ENCODE results near the gene HMCN2.
"Not testable (repeated sequence)": the region's sequence is repeated elsewhere in the genome, so short reads cannot be mapped to it uniquely, and the experiment has no call there.

The HMCN2 gene

GRCh38 chr9:130333712-130334062 is 68.1 kb downstream of the HMCN2 start:
- DNase-seq, result no peak

- no peak for DNase-seq
Observed at GRCh38 chr9:130334915-130335314, 69.4 kb downstream of the HMCN2 start.

DNA sequence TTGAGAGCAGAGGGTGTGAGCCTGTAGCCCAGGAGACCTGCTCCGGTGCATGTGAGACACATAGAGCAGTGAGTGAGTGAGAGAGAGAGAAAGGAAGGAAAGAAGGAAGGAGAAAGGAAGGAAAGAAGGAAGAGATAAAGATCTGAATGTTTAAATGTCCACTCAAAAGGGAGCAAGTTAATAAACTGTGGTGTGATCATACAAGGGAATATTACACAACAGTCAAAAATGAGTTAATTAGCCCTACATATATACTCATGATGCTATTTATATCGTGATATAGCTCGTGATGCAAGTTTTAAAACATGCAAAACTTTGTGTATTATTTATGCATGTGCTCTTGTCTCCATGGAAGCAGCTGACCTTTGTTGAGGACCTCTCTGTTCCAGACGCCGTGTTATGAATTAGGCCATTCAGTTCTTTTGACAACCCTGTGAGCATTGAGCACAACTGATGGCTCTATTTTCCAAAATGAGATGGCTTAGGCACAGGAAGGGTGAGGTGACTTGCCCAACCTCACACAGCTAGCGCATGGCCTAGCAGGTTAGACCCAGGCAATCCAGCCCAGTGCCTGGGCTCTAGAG is 70.6 kb downstream of the HMCN2 start:
- no peak for DNase-seq

- DNase-seq, result no peak
Observed at GRCh38 chr9:130336885-130337284, 71.3 kb downstream of the HMCN2 start.

- DNase-seq, result no peak
Observed at GRCh38 chr9:130337318-130337717, 71.8 kb downstream of the HMCN2 start.

DNA sequence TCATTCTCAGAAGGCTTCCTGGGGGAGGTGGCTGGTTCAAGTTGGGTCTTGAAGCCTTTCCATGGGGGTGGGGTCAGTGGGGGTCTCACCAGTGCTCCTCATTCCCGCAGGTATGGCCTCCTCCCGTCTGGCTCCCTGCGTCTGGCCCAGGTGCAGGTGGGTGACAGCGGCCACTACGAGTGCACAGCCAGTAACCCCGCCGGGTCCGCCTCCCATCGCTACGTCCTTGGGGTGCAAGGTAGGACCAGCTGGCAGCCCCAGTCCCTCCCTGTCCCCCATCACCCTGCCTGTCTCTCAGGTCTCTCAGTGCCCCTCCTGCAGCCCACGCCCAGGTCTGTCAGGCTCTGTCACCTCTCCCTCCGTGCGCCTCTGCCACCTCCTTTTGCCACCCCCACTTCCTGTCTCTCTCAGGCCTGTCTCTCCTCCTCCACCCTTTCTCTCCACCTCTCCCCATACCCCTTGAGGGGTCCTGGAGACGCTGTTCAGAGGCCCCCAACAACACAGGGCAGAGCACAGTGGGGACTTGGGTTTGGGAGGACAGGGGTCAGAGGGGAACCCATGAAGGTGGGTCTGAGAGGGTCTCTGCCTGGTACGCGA is 72.3 kb downstream of the HMCN2 start:
- DNase-seq, result no peak

- DNase-seq, result not testable (repeated sequence)
Observed at GRCh38 chr9:130338891-130339290, 73.3 kb downstream of the HMCN2 start.

DNA sequence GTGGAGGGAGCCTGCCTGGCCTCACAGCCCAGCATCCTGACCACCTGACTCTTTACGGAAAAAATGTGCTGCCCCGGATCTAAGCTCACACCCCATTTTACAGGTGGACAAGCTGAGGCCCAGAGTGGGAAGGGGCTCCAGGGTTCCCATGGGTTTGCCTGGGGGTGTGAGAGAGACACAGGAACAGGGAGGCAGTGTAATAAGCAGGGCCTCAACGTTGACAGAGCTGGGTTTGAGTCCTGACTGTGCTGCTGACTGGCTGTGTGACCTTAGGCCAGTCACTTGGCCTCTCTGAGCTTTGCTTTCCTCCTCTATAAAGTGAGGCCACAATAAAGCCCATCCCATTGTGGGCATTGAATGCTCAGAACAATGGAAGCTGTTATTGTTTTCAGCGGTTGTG is 73.7 kb downstream of the HMCN2 start:
- no peak for DNase-seq

GRCh38 chr9:130340011-130340410 is 74.5 kb downstream of the HMCN2 start:
- no peak for DNase-seq

DNA sequence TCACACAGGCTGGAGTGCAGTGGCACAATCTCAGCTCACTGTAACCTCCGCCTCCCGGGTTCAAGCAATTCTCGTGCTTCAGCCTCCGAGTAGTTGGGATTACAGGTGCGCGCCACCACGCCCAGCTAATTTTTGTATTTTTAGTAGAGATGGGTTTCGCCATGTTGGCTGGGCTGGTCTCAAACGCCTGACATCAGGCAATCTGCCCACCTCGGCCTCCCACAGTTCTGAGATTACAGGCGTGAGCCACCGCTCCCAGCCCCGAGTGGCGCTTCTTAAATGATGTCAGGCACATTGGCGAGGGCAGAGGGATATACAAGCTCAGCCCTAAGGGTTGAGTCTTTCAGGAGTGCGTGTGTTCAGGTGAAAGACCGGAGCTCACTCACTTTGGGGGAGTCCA is 75.0 kb downstream of the HMCN2 start:
- not testable (repeated sequence) for DNase-seq

DNA sequence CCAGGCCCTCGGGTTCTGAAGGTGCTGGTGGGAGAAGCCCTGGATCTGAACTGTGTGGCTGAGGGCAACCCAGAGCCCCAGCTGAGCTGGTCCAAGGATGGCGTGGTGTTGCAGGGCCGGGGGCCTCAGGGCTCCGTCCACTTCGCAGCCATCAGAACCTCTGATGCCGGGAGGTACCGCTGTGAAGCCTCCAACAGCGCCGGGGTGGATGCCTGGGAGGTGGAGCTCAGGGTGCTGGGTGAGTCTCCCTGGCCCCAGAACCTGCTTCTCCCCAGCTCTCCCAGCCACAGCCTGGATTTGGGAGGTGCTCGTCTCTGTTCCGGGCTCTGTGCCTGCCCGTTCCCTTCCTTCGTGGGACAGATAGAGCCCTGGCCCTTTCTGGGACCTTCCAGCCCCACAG is 75.6 kb downstream of the HMCN2 start:
- no peak for DNase-seq

DNA sequence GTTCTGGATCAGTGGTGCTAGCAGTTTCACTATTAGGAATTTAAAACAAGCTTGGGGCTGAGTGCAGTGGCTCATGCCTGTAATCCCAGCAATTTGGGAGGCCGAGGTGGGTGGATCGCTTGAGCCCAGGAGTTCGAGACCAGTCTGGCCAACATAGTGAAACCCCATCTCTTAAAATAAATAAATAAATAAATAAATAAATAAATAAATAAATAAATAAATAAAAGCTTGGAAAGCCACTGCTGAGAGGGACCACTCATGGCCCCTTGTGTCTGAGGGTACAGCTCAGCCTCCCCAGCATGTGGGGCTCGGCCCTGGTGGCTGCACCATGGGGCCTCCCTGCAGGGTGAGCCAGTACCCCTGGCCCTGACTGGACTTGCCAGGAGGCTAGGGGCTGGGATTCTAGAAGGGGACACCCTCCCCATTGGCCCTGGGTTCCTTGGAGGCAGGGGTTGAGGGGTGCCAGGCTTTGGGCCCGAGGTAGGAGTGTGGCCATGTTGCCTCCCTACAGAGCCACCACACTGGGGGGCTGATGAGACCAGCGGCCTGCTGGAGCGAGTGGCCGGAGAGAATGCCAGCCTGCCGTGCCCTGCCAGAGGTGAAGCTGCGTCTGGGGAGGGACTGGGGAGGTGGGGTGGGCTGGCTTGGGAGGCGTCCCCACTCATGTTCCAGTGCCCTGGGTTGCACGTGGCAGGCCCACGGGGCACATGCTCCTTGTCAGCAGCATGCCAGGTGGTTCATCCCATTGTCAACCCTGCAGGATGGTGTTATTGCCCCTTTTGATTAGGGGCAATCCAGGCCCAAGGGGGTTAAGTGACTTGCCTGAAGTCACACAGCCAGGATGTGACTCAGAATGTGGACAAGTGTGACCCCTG is 76.5 kb downstream of the HMCN2 start:
- DNase-seq, result no peak

DNA sequence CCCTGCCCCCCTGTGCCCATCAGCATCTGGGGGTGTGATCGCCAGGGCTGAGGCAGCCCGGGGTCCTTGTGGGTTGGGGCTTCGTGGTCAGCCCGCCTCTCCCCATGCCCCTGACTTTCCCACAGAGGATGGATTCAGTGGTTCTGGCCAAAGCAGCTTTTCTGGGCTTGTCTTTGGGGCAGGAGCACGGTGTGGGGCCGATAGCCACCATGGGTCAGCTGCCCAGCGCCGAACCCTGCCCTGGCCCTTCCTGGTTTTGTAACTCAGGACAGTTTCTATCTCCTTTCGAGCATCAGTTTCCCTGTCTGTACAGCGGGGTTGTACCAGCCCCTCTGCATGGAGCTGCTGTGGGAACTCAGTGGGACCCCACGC is 77.1 kb downstream of the HMCN2 start:
- no peak for DNase-seq

DNA sequence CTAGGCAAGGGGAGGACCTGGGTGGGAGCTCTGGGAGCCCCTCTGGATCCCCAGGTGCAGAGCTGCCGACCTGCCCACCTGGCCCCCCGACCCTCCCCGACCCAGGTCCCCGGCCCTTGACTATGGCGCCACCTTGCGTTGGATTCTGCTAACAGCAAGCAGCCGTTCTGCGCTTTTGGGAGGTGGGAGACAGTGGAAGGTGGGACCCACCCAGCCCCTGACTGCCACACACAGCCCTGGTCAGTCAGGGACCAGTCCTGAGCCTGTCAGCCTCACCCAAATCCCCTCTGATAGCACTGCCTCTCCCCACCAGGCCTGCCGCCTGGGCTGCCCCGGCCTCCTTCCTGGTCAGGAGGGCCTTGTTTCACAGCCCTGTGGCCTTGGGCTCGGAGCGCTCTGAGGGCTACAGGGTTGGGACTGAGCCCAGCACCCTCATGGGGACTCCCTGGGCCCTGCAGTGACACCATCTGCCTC is 77.9 kb downstream of the HMCN2 start:
- DNase-seq, result peak; percentile 25

- DNase-seq, result no peak
Observed at GRCh38 chr9:130344366-130344765, 78.8 kb downstream of the HMCN2 start.

GRCh38 chr9:130345009-130345896 is 79.7 kb downstream of the HMCN2 start:
- no peak for DNase-seq

DNA sequence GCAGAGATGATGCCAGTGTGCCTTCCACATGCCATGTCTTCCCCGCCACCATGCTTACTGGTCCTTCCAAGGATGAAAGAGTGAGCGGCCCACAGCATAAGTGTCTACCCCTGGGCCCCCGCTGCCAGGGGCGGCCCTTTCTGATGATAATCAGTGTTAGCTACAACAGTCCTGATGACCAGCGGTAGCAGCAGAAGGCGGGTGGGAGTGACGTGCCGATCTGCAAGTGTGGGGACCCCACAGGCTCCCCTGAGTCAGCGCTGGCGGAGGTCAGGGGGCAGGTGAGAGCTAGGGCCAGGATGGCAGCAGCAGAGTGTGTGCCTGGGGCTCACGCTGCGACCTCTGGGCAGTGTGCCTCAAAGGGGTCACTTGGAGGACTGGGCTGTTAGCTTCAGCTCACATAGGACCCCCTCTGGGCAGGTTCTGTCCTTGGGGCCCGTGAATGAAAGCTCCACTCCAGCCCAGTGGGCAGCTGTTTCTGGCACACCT is 80.4 kb downstream of the HMCN2 start:
- no peak for DNase-seq

GRCh38 chr9:130346431-130346830 is 80.9 kb downstream of the HMCN2 start:
- DNase-seq, result no peak

- no peak for DNase-seq
Observed at GRCh38 chr9:130347036-130347435, 81.5 kb downstream of the HMCN2 start.

- no peak for DNase-seq
Observed at GRCh38 chr9:130347931-130348330, 82.4 kb downstream of the HMCN2 start.

DNA sequence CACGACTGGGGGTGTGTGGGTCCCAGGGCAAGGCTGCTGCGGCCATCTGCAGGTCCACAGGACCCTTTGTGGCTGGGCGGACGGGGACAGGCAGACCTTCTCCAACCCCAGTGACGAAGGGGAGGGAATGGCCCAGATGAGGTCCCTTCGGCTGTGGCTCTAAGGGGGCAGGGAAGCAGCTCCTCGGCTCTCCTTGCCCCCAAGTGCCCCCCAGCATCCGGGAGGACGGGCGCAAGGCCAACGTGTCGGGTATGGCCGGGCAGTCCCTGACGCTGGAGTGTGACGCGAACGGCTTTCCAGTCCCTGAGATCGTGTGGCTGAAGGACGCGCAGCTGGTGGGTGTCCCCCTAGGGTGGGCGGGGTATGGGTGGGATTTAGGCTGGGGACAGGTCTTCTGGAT is 82.8 kb downstream of the HMCN2 start:
- DNase-seq, result no peak

DNA sequence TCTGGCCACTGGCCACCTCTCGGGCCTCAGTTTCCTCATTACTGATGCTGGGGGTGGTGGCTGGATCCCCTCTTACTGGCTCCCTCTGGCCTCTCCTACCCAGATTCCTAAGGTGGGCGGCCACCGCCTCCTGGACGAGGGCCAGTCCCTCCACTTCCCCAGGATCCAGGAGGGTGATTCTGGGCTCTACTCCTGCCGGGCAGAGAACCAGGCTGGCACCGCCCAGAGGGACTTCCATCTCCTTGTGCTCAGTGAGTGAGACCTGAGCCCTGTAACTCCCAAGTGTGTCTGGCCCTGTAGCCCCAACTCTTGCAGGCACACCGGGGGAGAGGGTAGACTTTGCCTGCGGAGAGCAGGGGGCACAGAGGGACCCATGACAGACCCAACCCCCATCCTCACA is 83.3 kb downstream of the HMCN2 start:
- no peak for DNase-seq

GRCh38 chr9:130349398-130349797 is 83.8 kb downstream of the HMCN2 start:
- no peak for DNase-seq
